A204.1 (cell line): ENCODE results near the gene AKAP6.
A peak's percentile ranks its signal among the peaks of the same experiment; 100 is the strongest.

Experiments
- FAIRE-seq: peaks from 2 replicates; lab custom pipeline; 2012; peaks lifted over from hg19 to GRCh38; lab: Jason Lieb, UNC

The AKAP6 gene, protein sequence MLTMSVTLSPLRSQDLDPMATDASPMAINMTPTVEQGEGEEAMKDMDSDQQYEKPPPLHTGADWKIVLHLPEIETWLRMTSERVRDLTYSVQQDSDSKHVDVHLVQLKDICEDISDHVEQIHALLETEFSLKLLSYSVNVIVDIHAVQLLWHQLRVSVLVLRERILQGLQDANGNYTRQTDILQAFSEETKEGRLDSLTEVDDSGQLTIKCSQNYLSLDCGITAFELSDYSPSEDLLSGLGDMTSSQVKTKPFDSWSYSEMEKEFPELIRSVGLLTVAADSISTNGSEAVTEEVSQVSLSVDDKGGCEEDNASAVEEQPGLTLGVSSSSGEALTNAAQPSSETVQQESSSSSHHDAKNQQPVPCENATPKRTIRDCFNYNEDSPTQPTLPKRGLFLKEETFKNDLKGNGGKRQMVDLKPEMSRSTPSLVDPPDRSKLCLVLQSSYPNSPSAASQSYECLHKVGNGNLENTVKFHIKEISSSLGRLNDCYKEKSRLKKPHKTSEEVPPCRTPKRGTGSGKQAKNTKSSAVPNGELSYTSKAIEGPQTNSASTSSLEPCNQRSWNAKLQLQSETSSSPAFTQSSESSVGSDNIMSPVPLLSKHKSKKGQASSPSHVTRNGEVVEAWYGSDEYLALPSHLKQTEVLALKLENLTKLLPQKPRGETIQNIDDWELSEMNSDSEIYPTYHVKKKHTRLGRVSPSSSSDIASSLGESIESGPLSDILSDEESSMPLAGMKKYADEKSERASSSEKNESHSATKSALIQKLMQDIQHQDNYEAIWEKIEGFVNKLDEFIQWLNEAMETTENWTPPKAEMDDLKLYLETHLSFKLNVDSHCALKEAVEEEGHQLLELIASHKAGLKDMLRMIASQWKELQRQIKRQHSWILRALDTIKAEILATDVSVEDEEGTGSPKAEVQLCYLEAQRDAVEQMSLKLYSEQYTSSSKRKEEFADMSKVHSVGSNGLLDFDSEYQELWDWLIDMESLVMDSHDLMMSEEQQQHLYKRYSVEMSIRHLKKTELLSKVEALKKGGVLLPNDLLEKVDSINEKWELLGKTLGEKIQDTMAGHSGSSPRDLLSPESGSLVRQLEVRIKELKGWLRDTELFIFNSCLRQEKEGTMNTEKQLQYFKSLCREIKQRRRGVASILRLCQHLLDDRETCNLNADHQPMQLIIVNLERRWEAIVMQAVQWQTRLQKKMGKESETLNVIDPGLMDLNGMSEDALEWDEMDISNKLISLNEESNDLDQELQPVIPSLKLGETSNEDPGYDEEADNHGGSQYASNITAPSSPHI (N-terminal part only)

DNA sequence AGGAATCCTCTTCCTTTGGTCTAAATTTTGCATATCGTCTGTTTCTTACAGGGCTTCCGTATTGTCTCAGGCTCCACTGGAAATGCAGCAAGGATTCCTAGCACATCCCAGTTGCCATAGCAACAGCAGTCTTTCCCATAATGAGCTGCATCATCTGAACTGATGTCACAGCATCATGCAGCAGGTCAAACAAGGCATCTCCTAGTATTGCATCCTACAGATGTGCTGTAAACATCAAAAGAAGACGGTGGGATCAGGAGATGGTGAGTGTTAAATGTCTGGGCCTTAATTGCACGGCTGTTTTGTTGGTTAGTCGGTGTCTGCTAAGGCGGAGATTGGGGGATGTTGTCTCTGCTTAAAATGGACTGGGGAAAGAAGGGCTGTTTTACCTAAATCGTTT is at the start of gene AKAP6:
TSS of gene AKAP6 (plus strand) at position 153 of the 400 bp plus-strand sequence. CDS start 104,196 bp downstream, outside the sequence.
- no peak for FAIRE-seq

DNA sequence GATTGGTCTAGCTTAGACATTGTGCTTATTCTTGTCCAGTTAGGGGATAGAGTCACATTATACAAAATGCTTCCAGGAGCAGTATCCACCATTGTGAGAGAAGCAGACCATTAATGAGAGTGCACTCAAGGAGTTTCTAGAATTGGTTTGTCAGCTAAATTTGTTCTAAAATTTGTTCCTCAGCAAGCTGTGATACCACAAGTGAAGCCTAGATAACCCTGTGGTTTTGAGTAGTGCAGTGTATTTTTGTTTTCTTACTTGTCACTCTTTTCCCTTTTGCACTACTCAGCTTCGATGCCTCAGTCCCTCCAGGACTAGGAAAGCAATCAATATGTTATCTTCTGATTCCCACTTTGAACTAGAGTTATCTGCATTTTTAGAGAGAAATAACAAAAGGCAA is 42.5 kb upstream of the AKAP6 start:
- no peak for FAIRE-seq

DNA sequence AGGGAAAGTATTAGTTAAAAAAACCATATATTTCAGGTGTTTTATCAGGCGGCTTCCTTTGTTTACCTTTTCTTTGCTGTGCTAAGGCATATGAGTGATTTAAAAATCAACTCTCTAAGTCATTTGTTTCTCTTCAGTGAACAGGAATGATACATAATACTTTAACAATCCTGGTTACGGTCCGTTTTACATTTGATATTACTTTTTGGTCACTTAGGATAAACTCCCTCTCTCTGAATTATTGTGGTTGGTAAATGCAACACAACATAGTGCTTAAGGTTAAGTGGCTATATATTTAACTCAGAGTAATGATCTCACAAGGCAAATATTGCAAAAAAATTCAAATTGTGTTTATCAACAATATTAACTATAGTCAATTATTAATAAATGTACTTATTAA is 32.7 kb upstream of the AKAP6 start:
- no peak for FAIRE-seq

DNA sequence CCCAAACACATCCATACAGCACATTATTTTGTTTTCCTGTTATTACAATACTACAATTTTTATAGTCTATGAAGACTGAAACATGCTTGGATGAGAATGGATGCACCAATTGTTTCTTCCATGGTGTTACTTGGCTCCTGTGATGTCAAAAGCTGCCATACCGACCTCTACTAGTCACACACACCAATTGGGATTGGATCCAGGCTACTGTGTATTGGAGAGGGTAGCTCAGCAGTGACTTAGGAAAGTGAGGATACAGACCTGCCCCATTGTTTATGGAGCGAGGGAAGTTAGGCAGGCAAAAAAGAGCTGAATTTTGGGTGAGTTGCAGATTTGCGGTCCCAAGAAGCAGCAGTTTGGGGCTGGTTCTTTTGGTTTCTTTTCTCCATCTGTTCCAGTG is 30.8 kb upstream of the AKAP6 start:
- no peak for FAIRE-seq

DNA sequence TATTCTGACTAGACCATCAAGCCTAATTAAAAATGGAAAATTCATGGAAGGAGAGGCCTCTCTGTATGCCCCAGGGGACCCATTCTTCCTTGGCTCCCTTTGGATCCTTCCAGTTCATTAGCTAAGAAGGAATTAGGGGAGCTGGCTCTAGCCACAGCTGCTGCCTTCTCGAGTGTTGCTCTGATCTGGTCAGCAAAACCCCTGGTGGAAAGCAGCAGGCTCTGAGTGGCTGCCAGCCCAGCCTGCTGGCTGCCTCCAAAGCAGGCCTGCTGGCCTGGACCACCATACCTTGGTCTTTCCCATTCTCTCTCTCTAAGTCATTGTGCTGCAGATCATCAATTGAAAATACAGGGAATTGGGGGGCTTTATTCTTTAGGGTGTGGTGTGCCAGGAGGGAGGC is 29.0 kb upstream of the AKAP6 start:
- FAIRE-seq = no peak

DNA sequence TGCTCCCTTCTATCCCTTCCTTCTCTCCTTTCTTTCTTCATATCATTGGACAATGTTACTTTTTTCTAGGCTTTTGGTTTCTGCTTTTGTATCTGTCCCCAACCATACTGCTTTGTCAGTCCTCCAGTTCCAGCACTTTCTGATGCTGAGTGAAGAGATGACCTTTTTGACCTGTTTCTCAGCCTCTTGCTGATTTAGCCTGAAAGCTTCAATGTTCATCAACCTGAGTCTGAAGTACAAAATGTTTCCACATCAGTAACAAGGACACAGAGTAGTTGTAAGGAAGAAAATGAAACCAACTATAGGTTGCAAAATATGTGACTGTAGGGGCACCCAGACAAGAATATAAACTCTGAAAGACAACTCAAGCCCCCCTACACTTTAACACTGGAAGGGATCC is 25.2 kb upstream of the AKAP6 start:
- FAIRE-seq = no peak

DNA sequence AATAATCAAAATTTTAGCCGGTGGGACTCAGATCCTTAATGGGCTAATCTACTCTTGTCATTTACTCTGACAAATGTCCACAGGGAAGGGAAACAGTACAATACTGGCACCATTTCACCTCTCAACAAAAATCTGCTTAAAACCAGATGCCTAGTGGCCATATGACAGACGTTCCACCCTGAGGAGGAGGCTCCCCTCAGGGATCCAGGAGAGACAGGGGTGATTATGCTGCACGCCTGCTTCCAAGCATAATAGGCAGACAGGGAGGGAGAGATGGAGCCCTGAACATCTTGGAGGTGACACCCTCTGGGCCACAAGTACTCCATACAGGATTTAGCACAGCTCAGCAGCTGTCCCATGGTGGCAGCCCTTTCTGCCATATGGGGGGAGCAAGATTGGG is 24.8 kb upstream of the AKAP6 start:
- FAIRE-seq = no peak

DNA sequence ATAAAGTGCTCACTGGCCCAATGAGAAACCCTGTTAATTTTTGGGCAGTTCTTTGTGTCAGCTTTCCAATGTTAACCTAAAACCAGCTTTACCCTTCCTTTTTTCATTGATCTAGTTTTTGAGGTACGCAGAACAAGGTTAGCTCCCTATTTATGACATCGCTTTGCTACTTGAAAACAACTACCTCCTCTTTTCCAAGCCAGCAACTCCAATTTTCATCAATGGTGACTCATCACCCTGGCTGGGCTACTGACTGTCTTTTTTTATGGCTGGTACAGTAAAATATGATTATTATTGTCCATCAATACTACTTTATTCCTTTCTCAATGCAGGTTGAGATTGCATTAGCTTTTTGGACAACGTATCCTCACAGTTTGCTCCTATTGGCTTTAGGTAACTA is 22.5 kb upstream of the AKAP6 start:
- FAIRE-seq = no peak

DNA sequence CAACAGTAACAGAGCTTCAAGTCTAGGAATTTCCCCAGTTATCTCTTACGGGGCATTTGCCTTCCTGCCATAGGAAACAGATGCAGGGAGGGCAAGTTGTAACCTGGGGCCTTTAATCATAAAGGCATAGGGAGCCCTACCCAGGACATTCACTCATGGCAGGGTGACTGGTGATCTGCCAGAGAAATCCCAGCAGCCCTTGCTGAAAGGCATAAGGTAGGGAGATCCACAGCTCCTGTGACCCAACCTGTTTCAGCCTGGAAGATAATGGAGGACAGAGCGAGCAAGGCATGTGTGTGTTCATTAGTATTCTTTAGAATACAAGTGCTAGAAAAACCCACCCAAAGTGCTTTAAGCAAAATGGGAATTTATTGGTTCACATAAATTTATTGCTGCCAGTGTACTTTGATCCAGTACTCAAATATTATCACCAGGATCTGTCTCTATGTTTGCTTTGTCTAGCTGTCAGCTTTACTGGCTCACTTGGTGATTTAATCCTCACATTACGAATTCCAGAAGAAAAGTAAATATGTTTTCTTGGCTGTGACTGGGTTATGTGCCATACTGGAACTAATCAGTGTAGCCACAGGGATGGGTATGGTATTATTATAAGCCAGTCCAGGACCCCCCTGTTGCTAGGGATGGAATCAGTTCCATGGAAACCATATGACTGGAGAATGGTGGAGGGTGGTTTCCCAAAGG is 21.1 kb upstream of the AKAP6 start:
- FAIRE-seq = no peak

DNA sequence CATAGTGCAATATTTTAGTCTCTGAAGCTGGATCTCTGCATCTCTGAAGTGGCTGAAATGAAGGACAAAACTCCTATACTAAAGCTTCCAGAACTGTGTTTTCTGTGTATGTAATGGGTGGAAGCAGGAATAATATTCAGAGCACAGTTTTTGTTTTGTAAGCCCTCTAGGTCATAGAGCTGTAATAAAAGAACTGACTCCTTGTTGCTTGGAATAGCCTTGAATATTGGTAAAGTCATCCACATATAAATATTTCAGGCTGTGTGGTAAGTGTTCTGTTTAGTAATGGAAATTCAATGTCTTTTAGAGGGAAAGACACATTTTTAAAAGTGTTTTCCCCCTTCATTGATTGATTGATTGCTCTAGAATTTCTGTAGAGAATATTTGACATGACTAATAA is 18.2 kb upstream of the AKAP6 start:
- no peak for FAIRE-seq

DNA sequence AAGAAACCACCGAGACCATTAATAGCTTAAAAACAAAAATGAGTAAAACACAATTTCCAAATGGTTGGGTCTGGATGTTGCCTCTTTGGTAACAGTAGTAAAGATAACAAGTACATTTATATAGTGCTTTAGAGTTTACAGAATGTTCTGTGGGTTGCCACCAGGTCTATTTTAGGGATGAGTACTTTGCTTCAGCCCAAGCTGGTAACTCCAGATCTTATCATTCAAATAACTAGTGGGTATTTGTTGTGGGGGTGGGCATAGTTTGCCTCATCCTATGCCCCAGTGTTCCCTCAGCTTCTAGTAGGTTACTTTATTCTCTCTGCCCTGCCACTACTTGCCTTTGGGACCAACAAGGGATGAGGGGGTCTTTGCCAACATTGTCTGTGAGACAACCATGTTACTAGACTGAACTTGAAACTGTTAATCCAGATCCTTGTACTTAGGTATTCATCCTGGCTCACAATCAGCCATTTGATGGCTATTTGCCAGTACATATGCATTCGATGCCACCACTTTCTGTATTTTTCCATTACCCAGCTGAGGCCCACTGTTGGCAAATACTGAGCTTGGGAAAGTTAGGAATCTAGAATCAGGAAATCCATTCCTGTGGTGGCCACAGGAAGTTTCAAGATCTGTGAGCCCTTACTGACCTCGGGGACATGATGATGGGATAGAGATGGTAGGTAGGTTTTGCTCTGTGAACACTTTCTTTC is 17.6 kb upstream of the AKAP6 start:
- FAIRE-seq = no peak

DNA sequence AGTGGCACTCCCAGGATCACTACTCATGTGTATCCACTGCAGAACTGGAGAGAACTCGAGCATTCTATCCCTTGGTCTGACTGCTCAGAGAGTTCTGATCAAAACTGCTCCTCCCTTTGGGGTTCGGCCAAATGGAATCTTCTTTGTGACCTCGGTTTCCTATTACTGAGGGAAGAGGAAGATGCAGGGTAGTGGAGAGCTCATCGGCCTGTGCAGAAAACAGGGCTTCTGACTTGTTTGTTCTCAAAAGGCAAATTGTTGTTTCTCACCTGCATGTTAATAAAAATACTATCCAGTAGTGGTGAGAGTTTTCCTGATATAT is 17.1 kb upstream of the AKAP6 start:
- FAIRE-seq = no peak

DNA sequence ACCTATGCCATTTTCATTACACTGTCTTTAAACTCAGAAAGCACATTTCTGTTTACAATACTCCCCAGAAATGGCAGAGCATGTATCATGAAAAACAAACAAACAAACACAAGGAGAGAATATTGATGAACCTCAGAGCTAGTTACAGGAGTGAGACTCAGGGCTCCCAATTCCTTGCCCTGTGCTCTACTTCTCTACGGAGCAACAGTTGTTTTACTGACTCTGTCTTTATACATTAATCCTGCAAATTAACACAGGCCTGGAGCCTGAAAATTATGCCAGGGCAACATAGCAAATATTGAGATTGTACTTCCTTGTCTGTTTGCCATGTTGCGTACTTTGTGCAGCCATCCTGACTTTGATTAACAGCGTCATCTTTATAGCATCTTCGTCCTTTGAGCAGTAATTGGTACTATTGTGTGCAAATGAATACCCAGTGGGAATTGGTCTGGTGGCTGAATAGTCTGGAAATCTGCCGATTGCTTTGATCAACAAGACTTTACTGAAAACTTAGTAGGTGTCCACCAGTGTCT is 15.2 kb upstream of the AKAP6 start:
- FAIRE-seq = no peak

DNA sequence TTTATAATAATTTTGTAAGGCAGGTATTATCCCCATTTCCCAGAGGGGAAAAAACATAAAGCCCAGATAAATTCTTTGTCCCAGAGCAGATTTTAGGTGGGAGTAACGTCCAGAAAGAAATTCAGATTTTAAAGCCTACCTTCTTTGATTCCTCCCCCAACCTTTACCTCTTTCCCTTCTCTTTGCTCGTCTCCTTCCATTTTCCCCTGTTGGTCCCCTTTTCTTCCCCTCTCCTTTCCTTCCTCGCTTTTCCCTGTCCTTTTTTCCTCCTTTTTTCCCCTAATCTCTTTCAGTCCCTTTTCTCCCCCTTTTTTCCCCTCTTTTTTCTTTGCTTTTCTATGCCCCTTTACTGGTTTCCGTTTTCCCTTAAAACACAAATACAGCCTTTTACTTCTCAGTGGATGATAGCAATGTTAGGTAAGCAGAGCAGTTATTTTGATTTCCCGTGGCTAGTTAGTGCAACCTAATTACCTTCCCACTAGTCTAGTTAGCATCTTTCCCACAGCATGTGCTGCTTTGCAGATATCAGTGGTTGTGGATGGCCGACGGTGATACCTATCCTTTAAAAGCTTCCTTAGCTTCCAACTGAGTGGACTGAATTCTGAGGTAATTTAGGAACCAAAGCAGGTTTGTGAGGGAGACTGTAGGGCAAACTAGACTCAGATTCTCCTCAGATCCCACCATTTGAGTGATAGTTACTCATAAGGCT is 10.9 kb upstream of the AKAP6 start:
- FAIRE-seq = no peak

DNA sequence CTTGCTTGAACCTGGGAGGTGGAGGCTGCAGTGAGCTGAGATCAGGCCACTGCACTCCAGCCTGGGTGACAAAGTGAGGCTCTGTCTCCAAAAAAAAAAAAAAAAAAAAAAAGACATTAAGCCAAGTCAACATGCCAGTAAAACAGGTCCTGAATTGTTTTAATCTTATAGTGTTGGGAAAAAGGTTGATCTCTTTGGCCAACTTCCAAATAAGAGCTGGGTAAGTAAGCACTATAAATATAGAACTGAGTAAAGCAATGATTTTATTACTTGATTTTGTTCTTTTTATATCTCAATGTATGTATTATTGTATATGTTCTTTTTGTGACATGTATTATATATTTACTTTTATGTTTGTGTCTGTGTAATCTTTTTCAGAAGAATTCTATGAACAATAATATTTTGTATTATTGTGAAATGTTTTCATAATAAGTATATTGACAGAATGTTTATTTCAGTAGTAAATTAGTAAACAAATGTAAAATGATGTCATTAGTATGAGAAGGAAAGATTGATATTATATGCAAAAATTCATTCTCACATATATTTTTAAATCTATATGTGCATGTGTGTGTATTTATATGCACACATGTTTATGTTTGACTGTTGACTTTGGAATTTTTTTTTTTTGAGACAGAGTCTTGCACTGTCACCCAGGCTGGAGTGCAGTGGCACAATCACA is 9.6 kb upstream of the AKAP6 start:
- FAIRE-seq = peak; percentile 30

DNA sequence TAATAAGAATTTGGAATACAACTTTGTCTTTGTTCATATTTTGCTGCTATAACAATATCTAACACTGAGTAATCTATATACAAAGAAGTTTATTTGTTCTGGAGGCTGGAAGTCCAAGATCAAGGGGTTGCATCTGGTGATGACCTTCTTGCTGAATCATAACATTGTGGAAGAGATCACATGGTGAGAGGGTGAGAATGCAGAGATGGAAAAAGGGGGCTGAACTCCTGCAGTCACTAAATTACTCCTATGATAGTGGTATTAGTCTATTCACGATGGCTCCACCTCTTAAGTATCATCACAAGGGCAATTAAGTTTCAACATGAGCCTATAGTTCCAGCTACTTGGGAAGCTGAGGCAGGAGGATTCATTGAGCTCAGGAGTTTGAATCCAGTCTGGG is 4.5 kb upstream of the AKAP6 start:
- FAIRE-seq = no peak

DNA sequence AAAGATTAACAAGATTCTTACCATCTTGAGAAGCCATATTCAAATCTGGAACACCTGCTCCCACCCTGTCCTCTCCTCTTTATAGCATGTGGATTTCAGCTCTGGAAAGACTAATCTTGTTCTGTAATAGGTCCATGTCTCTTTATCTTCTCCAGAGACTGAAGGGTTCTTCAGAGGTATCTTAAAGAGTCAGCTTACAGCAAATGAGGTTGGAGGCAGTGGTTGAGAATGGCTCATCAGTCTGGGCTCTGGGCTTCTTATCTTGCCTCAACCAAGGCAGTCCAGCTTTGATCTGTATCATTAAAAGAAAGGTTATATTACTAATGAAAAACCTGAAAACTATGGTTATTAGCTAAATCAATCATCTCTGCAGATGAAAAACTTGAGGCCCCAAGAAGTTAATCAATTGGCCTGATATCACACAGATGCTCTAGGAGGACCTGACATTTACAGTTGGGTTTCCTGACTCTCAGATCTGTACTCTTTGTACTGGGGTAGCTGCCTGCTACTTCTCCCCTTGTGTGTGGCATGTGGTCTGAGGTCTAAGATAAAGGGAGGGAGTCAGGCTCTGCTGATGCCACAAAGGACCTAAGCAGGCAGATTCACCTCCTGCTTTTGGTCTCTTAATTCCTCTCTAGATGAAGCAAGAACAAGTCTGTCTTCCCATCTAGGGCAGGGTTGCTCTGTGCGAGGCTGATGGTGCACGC is 1.7 kb upstream of the AKAP6 start:
- no peak for FAIRE-seq

DNA sequence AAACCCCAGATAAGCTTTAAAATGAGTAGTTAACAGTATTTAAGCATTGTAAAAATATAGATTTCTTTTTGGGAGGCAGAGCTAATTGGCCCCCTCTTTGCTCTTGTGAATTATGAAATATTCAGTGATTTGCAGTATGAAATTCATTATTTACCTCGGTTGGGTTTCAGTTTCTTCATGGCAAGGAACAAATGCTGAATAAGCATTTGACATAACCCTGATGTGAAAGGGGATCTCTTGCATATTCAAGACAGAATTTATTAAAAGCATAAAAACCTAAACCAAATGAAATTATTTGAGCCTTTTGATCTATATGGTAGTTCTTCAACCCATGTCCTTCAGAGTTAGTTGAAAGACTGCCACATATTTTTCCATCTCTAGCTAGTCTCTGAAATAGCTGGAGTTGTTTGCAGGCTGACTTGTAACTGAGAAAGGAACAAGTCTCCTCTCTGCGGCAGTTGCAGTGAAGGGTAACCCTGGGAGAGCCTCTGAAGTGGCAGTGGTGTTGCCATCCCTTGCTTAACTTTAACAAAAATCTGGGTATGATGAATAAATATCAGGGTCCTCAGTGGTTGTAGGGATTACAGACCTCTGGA is 690 bp downstream of the AKAP6 start:
- FAIRE-seq = no peak
